VCaP (cell line): ENCODE measurements around the gene DACH1.

ENCODE experiments used
- H3K27ac ChIP-seq: fragments of 450-650 bp; 2 replicates; pipeline ENCODE4 v1.5.1; 2017
- TF ChIP-seq, protein P1 (sequence below): fragments of 450-650 bp; conservative IDR thresholded peaks from 2 replicates; pipeline ENCODE4 v1.5.1; 2017; ENCODE audit warnings: mild to moderate bottlenecking, moderate library complexity

The DACH1 gene

DNA sequence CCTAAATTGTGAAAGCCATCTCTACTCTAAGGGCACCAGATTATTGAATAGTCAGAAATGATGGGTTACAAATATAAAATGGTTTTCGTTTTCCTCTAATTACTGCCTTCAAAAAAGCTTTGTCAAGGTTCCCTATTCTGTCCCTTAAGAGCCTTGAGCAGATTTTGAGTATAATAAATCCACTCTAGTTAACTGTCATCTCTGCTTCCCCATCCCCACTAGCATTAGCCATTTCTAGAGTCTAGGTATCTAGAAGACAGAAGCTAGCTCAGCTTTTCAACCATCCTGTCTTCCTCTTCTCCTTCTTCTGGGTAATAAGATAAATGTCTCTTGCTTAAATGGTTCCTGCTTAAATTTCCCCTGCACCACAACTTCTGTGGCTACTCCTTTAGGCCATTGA is 290.4 kb downstream of the DACH1 start:
- TF ChIP-seq, protein P1, sequence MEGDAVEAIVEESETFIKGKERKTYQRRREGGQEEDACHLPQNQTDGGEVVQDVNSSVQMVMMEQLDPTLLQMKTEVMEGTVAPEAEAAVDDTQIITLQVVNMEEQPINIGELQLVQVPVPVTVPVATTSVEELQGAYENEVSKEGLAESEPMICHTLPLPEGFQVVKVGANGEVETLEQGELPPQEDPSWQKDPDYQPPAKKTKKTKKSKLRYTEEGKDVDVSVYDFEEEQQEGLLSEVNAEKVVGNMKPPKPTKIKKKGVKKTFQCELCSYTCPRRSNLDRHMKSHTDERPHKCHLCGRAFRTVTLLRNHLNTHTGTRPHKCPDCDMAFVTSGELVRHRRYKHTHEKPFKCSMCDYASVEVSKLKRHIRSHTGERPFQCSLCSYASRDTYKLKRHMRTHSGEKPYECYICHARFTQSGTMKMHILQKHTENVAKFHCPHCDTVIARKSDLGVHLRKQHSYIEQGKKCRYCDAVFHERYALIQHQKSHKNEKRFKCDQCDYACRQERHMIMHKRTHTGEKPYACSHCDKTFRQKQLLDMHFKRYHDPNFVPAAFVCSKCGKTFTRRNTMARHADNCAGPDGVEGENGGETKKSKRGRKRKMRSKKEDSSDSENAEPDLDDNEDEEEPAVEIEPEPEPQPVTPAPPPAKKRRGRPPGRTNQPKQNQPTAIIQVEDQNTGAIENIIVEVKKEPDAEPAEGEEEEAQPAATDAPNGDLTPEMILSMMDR: no peak
- no peak overlapping the region for H3K27ac ChIP-seq

DNA sequence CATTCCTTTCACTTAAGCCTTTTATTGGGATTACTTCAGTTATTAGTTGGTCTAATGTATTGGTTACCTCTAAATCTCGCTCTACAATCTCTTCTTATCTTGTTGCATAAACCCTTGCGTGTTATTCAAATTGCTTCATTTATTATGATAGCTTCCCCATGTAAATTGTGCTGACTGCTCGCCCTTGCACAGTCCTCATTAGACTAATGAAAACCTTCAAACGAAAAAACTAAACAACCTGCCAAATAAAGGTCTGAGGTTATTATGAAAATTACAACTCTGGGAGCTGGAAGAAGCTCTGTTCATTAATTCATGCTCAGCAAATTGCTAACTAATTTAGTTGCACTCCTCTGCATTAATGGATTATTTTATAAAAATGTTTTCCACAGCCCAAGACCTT is 320.1 kb downstream of the DACH1 start:
- H3K27ac ChIP-seq: no peak overlapping the region
- TF ChIP-seq, protein P1: no peak

- H3K27ac ChIP-seq: no peak overlapping the region
- TF ChIP-seq, protein P1: no peak
Measured at GRCh38 chr13:71540098-71540497, 326.9 kb downstream of the DACH1 start.

GRCh38 chr13:71536201-71536600 is 330.8 kb downstream of the DACH1 start:
- TF ChIP-seq, protein P1: no peak
- H3K27ac ChIP-seq: no peak overlapping the region

DNA sequence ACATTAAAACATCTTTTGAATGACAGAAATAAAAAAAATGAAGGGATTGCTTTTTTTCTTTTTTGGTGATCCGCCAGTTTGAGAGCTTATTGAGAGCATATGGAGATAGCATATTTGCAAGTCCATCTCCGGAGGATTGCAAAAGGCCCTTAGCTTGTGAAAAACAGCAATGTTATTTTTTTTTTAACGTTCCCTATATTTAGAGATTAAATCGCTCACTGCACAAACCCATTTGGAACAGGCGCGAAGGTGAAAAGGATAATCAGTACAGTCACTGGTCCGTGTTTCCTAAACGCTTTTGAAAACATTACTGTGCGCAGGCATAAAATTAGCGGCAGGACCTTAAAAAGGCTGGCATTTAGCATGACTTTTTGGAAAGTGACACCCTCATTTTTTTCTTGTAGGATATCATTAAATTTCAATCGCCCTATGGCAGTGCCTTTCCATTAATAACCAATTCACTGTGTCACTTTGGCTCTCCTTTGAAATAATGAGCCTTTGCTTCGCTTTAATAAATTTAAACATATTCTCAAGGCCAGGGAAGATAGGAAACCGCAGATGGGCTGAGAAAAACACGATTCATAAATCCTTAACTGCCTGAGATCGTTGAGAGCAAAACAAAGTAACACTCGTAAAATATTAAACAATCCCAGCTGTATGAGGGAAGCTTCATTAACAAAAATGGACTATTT is 342.2 kb downstream of the DACH1 start:
- TF ChIP-seq, protein P1: no peak

DNA sequence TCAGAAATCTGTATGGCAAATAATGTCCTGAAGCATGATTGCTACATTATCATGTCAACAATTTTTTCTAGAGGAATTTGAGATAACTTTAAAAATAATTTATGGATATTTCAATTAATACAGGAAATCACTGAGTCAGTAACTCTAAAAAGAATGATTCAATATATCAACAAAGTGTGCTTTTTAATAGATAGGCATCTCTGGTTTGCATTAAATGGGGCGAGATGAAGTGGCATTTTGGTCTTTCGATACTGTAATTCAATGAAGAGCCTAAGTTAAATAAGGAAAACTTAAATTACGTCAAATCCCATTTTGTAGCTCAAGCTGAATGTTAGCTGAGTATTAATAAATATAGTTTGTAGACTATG is 342.8 kb downstream of the DACH1 start:
- TF ChIP-seq, protein P1: no peak
- H3K27ac ChIP-seq: no peak overlapping the region

More for the DNA sequence above, 342.2 kb downstream of the DACH1 start:
- no peak overlapping the region for H3K27ac ChIP-seq

GRCh38 chr13:71522941-71523526 is 344.0 kb downstream of the DACH1 start:
- TF ChIP-seq, protein P1: no peak
- H3K27ac ChIP-seq: no peak overlapping the region
